Cerebellar nuclear complex (tissue), 1 donor: ENCODE data around the gene DKK3.
"Not testable (repeated sequence)": the region's sequence is repeated elsewhere in the genome, so short reads cannot be mapped to it uniquely, and the experiment has no call there.

Source experiments
- DNase-seq, 2 experiments: peaks; one replicate each; lab custom pipeline; 2025; lab: John Stamatoyannopoulos, UW

The DKK3 gene

DNA sequence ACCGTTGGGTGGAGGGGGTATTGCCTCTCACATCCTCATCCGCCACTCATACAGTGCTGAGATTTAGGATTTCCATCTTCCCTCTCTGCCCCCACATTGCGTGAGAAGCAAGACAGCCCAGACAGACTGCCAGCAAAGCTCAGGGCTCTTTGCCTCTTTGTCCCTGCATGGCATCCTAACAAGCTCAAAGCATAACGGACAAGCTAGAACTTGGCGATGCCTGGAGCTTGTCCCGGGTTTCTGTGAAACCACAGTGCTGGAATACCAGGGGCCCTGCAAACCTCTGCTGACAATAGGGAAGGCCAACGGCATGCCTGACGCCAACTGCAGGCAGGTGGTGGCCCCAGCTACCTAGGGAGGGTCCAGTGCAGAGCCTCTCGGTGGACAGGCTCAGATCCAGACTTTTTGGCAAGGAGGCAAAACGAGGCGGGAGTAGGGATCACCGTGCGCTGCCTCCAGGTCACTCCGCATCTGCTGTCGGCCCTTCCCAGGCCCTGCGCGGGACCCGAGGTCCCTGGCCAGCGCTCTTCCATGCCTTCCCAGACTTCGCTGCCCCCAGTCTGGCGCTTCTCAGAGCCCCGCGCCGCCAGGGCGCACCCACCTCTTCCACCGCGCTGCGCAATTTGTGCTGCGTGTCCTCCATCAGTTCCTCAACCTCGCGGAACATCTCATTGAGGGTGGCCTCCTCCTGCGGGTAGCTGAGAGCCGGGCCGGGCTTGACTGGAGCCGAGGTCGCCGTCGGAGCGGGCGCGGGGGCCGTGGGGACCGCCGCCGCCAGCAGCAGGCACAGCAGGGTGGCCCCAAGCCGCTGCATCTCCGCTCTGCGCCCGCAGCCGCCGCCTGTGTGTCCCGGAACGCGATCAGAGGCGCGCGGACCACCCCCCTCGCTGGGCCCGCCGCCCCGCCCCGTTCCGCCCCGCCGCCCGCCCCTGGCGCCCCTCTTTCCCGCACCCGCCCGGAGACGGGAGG is at the start of gene DKK3:
DKK3 (minus strand) TSS at position 858 of the 969 bp plus-strand sequence; CDS start at position 814, 44 bp downstream.
- peak in 1 of 2 experiments; percentile 44 for DNase-seq

DNA sequence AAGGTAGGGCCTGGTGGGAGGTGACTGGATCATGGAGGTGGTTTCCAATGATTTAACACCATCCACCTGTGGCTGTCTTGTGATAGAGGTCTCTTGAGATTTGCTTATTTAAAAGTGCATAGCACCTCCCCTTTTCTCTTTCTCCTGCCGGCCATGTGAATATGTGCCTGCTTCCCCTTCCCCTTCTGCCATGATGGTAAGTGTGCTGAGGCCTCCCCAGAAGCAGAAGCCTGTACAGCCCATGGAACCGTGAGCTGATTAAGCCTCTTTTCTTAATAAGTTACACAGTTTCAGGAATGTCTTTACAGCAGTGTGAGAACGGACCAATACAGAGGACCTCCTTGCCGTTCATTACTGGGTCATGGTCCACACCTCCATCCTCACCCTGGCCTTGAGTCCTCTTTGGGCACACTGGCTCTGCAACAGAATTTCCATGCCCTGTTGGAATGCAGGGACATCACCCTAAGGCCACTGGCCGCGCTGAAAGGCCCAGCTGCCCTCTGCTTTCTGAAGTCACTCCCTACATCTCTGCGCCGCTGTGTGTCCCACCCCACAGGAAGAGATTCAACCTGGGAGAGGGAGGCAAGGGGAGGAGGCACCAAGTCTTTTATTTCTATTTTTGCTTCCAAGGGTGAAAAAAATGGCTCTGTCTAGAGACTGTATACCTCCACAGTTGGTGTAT is 49.0 kb upstream of the DKK3 start:
- DNase-seq = no peak

DNA sequence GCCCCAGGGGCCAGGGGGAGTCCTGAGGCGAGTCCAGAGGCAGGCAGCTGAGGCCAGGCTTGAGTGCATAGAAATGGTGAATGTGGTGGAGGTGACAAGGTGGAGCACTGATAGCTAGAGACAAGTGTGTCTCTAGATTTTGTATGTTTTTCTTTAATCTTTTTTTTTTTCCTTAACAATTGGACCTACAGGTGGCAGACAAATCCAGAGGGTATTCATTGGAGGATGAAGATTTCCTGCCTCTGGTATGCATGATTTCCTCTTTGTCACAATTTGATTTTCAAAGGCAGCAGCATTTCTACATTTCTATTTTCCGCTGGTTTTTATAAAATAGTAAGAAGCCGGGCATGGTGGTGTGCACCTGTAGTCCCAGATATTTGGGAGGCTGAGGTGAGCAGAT is 47.7 kb upstream of the DKK3 start:
- no peak for DNase-seq

DNA sequence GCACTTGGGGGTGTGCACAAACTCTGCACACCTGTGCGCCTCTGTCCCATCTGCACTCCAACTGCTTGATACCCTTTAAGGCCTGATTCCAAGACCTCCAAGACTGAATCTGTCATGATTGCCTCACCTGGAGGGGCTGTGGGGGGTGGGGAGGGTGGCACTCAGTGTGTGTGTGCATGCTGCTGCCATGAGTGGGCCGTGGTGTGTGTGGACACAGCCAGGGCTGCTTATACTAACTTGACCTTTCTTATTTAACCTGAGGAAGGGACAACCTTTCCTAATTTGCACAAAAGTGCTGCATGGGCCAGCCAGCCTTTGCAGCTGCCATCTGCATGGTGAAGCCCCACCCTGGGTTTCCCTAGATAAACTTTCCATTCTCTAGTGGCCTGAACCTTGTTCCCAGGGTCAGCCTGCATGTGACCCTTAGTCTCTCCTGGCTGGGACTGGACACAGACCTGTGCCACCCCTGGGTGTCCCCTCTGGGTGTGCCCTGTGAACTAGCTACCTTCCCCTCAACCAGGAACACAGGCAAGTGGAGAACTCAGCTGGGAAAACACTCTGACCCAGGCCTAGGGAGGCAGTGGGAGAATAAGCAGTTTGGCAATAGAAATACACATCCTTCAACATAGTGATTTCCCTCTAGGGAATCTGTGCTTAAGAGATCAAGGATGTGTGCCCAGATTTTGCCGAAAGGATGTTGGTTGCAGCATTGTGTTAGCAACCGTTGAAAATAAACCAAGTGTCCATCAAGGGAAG is 45.4 kb upstream of the DKK3 start:
- DNase-seq = no peak

DNA sequence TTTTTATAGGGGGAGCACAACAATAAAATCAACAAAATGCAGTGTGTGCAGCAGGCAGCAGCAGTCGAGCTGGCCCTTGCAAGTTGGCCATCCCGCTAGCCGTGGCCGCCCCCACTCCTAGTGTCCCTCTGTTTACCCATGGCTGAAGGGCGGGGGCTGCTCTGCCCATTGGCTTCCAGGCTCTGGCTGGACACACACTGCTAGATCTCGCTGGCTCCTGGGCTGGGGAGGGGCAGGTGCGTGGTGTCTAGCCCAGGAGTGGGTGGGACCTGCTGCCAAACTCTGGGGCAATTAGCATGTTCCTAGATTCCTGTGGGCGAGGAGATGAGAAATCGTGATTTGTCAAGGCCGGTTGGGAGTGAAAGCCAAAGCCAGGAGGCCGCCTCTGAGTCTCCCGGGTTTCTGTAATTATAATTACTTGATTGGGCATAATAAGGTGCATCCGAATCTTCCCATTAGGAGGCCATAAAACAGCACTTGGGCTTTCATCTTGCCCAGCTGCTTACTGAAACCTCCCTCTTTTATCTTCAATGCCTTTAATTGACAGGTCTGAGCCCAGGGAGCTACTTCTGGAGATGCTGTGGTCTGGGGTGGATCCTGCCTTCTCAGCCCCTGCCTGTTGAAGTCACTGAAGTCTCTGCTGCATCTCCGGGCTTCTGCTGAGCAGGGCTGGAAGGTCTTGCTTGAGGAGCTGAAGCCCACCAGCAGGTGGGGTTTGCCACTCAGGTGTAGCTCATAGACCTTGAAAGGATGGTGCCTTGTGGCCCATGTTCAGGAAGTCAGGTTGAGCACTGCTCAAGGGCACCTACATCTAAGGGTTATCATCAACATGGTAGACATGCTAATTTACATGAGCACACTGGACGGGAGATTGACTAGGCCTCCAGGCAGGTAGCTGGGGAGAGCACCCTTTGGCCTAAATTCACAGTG is 44.5 kb upstream of the DKK3 start:
- DNase-seq = no peak

DNA sequence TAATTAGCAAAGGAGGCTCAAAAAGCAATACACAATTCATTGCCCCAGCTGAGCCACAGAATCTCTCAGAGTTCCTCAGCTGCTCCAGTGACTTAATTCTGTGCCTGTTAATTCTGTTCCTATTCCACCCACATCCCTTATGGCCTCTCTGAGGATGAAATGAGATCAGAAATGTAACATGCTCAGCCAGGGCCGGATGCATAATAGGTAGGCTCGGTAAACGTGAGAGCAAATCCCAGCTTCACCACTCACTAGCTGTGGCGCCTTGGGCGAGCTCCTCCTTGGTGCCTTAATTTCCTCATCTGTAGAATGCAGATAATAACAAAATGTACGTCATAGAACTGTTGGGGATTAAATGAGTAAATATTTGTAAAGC is 42.8 kb upstream of the DKK3 start:
- DNase-seq = peak in 1 of 2 experiments; percentile 45

DNA sequence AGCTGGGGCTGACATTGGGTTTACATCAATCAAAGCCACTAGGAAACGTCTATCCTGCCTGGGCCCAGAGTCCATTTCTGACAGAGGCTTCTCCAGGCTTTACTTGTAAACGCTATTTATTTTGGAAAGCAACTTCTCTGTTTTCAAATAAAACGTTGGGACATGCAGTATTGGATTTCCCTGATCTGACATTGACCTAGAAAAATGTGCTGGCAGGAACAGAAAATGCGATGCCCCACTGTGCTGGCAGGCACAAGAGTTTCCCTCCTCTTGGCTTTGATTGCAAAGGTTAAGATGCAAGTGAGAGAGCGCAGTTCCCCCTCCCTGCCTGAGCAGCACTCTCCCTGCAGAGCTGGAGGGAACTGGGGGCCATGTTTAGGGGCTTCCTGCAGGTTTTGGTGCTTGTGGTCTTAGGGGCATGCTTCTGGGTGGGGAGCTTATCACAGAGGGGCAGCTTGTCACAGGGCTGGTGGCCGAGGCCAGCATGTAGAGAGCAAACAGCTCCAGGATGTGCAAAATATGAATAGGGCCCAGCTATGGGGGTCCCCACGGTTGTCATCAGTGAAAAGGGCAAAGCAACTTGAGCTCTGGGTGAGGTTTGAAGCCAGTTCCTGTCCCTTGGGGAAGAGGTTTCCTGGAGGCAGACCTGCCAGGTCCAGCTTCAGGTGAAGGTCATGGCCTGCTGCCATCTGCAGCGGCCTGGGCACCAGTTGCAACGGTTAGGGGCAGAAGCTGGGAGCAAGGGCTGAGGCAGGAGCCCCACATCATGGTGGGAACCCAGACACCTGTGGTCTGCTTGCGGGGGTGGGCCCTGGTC is 42.3 kb upstream of the DKK3 start:
- peak; percentile 93 to 99 for DNase-seq

DNA sequence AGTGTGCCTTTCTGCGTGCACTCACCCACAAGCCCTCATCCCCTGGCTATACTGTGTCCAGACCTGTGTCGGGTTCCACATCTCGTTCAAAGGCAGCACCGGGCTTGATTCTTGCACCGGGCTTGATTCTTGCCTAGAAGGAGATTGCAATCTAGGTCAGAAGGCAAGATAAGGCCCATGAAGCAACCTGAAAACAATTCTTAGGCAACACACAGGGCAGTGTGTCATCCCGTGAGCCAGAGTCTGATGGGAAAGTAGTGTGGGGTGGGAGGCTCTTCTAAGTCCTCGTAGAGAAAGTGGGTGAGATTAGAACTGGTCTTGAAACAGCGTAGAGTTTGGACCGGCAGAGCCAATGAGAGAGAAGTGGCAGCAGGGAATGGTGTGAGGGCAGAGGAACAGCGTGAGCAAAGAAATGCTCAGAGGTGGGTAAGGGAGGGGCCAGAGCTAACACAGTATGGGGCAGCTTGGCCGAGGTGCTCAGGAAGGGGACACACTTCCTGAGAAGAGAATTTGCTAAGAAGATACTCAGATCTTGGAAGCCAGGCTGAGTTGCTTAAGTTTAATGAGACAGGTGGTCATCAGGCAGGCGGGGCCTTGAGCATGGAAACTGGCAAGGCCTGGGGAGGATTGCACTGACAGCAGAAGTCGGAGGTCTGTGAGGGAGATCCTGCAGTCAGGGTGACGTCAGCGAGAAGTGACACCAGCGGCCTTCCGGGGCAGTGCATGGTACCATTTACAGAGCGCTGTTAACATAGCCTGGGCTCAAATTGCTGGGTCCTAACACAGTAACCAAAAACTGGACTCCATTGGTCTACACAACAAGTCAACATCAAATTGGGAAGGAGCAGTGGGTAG is 40.7 kb upstream of the DKK3 start:
- no peak for DNase-seq

DNA sequence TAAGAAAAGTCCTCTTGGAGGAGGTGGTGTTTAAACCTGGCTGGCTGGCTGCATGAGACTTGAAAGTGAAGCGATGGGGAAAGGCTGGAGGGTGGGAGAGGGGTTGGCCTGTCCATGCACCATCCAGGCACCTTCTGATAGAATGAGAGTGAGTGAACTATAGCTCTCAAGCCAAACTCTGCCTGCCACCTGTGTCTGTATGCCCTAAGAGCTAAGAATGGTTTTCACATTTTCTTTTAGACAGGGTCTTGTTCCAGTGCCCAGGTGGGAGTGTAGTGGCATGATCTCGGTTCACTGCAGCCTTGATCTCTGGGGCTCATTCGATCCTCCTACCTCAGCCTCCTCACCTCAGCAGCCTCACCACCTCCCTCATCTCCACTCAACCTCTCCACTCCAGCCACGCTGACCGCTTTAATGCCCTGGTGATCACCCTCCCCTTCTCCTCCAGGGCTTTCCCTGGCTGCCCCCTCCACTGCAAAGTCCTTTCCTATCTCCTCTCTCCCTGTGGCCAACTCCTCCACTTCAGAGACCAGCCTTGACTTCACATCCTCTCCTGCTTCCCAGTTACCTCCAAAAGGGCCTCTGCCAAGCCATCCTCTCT is 38.3 kb upstream of the DKK3 start:
- no peak for DNase-seq

DNA sequence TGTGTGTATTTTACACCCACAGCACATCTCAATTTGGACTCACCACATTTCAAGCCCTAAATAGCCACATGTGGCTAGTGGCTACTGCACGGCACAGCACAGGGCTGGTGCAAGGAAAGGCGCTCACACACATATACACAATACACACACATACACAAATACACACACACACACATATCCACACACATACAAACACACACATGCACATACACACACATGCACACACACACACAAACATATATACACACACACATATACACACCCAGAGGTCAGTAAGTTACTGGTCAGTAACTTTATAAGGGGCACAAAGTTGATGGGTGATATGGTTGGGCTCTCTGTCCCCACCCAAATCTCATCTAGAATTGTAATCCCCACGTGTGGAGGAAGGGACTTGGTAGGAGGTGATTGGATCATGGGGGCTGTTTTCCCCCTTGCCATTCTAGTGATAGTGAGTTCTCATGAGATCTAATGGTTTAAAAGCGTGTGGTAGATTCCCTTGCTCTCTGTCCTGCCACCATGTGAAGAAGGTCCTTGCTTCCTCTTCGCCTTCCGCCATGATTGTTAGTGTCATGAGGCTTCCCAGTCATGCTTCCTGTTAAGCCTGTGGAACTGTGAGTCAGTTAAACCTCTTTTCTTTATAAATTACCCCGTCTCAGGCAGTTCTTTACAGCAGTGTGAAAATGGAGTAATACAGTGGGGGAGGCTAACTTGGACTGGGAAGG is 37.6 kb upstream of the DKK3 start:
- no peak for DNase-seq

DNA sequence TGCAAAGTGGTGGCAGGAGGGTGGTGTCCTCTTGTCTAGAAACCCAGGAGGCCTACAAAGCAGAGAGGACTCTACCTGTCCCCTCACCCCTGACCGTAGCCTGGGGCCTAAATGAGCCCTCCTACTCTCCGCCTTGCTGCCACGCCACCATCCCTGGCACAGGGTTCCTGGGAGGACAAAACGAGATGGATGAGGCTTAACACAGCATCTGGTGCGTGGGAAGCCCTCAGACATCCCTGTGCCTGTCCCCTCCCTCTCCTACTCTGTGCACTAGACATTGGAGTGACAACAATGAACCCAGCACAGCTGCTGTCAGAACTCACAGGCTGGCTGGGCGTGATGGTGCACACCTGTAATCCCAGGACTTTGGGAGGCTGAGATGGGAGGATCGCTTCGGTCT is 36.4 kb upstream of the DKK3 start:
- no peak for DNase-seq

DNA sequence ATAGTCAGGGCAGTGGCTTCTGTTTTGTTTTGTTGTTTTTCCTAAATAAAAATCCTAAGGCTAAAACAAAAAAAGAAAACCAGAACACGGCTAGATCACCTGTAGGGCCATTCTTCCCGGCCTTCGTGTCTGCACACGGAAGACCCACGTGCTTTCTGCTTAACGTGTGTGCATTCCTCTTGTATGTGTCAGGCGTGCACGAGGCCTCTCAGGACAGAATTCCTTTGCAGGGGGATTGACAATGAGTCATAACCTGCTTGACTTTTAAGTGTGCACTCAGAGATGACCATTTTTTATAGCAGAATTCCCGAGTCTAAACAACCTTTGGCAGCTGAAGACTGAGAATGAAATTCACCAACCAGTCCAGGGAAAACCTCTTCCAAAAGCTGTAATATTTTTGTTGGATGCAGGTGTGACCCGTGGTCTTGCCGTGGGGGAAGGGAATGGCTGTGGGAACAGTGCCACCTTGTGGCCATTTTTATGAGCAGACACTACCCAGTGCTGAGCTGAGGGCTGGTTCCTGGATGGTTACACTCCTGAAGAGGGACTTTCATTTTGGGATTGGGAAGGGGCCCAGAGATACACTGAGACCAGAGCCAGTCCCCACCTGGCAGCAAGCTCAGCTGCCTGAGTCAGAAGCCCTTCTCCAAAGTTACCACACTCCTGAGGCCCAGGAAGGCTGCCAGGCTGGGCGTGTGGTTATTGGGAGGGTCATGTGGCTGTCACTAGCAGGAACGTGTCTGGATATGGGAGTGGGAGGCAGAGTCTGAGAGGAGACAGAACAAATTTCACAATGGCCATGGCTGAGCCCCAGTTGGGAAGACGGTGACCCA is 35.7 kb upstream of the DKK3 start:
- DNase-seq = peak; percentile 45 to 56

DNA sequence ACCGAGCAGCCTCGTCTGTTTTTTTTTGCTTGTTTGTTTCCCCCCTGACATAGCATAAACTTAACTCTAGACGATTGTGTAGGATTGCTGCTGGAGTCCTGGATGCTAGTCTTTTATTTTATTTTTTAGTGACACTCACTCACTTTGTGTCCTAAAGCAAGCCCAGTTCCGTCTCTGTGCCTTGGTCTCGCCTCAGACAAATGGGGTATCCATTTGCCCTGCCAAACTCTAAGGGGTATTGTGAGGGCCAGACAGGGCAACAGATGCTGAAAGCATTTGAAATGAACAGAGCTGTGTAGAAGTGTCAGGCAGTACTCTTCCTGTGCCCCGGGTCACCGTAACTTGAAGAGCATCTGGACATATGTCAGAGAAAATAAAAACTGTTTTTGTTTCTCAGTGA is 34.8 kb upstream of the DKK3 start:
- DNase-seq = no peak

DNA sequence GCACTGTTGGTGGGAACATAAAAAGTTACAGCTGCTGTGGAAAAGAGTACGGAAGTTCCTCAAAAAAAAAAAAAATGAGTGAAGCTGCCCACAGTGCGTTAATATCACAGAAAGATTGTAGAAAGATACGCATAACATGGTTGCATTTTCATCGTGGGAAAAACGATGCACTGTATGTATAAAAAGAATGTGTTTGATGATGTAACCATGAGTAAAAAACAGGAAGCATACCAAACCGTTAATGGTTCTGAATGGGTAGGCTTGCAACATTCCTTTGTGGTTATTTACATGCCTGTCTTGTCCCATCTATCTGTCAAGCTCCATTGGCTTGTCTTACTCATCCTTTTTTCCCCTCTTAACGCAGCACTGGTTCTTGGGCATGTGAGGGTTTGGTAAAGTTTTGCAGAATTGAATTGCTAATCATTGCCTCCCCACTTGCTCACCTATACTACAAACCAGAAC is 33.8 kb upstream of the DKK3 start:
- no peak for DNase-seq

DNA sequence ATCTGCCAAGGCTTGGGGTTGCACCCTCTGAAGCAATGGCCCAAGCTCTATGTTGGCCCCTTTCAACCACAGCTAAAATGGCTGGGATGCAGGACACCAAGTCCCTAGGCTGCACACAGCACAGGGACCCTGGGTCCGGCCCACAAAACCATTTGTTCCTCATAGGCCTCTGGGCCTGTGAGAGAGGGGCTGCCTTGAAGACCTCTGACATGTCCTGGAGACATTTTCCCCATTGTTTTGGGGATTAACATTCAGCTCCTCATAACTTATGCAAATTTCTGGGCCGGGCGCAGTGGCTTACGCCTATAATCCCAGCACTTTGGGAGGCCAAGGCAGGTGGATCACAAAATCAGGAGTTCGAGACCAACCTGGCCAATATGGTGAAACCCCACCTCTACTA is 32.3 kb upstream of the DKK3 start:
- not testable (repeated sequence) for DNase-seq

DNA sequence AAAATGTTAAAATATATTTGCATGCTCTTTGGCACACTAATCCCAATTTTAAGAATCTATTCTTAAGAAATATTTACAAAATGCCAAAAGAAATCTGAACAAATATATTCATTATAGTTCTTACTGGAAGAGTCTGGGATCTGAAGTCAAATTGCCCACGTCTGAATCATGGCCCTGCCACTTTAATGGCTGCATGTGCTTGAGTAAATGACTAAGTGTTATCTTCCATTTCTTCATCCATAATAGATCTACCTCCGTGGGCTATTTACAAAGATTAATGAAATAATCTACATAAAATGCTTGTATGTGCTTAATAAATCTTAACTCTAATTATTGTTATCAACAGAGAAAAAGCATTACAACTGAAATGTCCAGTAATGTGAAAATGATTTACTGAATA is 24.5 kb upstream of the DKK3 start:
- DNase-seq = no peak

DNA sequence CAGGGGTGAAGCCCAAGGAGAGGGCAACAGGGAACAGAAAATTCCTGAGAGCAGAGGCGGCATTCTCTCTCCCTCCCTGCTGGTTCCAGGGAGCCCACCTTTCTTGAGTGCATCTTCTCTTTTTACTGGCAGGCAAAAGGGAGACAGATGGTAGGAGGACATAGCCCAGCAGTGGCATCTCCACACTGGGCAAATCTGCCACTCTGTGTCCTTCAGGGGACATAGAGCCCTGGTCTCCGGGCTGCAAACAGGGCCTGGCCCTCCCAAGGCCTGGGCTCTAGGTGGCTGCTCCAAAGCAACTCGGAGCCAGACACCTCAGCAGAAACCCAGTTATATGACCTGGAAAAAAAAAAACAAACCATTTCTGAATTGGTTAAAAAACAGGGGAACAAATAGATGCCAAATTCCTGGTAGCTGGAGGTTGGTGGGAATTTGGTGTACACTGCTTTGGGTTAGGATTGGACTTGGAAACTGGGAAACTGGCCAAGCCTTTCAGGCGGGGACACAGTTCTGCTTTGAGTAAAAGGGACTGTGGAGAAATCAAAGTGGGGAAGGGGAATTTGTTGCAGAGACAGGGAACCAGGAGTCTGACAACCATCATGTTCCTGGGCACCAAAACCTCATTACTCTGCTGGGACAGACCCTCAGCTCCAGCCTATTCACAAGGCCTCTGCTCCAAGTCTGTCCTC is 23.6 kb upstream of the DKK3 start:
- DNase-seq = no peak
